GM12878 (cell line): ENCODE data around the gene EFHD1. TPM values are rescaled to one million over a fixed set of nuclear protein-coding genes. Genes with fewer than 3 reads are reported as not detected.

Source experiments
- CHD2 ChIP-seq: IDR thresholded peaks from 2 replicates; pipeline ENCODE4 v1.6.1; 2011; ENCODE audit warnings: low read depth, low read length, improper control_type of control experiment, borderline replicate concordance
- ELK1 ChIP-seq: IDR thresholded peaks from 2 replicates; pipeline ENCODE4 v1.6.1; 2012; ENCODE audit warnings: low read depth, low read length, improper control_type of control experiment
- FOS ChIP-seq: IDR thresholded peaks from 3 replicates; pipeline ENCODE4 v1.6.1; 2011; ENCODE audit warnings: borderline replicate concordance; ENCODE audit not compliant: insufficient read length; ENCODE audit errors: extremely low read depth
- NFYB ChIP-seq: IDR thresholded peaks from 2 replicates; pipeline ENCODE4 v1.6.1; 2011; ENCODE audit warnings: low read depth, mild to moderate bottlenecking, low read length, improper control_type of control experiment, moderate library complexity; ENCODE audit not compliant: insufficient read depth
- SUZ12 ChIP-seq: fragments of 200-600 bp; sonication (generic); IDR thresholded peaks from one replicate; pipeline ENCODE4 v1.6.1; 2018; ENCODE audit warnings: antibody characterized with exemption, mild to moderate bottlenecking; ENCODE audit not compliant: unreplicated experiment
- ZNF217 ChIP-seq: fragments of 450-650 bp; IDR thresholded peaks from 2 replicates; pipeline ENCODE4 v1.6.1; 2017; ENCODE audit warnings: antibody characterized with exemption, mild to moderate bottlenecking
- polyA plus RNA-seq, 11 experiments: library from polyadenylated mRNA; depleted of rRNA in 4 of 11; unstranded in 6 of 11; stranded (reverse) in 5 of 11; fragments of >200 nt; fragmentation: Nextera tagmentation in 4 of 11; fragmentation: Illumina TruSeq in 1 of 11; extraction: Ambion mirVana in 4 of 11; extraction: Trizol in 1 of 11; gene quantifications; 1 replicate in 1 of 11; 2 replicates in 10 of 11; pipeline versions ENCODE4 v1.2.1 to v1.2.3, GENCODE V29; 2011 to 2016; ENCODE audit warnings: inconsistent platforms in 2 of 11, missing spikeins in 2 of 11, low read depth in 1 of 11
- total RNA-seq, 4 experiments: library from RNA; depleted of rRNA in 3 of 4; stranded (reverse); fragments of >200 nt in 3 of 4; fragmentation: Illumina TruSeq in 1 of 4; extraction: Trizol in 1 of 4; gene quantifications; 2 replicates each; pipeline versions ENCODE4 v1.2.1 to v1.2.3, GENCODE V29; 2013 to 2021
- TF ChIP-seq, protein P1 (sequence below): fragments of 450-650 bp; IDR thresholded peaks from 2 replicates; pipeline ENCODE4 v1.6.1; 2017; ENCODE audit warnings: mild to moderate bottlenecking, moderate library complexity
- TF ChIP-seq, protein P2 (sequence below): IDR thresholded peaks from 2 replicates; pipeline ENCODE4 v1.6.1; 2011; ENCODE audit warnings: low read depth, mild to moderate bottlenecking, low read length, moderate library complexity, borderline replicate concordance; ENCODE audit errors: extremely low read depth
- TF ChIP-seq, protein P3 (sequence below): fragments of 450-650 bp; IDR thresholded peaks from 2 replicates; pipeline ENCODE4 v1.6.1; 2014; ENCODE audit warnings: mild to moderate bottlenecking
- TF ChIP-seq, protein P4 (sequence below): IDR thresholded peaks from 2 replicates; pipeline ENCODE4 v1.6.1; 2012; ENCODE audit warnings: mild to moderate bottlenecking, low read depth, low read length

EFHD1 gene
- total and polyA plus RNA-seq, 10 of the 15 experiments (the other 5 are each of a cell fraction or from before 2014, with no cell fraction given) = 0.07 TPM; not detected in 9

DNA sequence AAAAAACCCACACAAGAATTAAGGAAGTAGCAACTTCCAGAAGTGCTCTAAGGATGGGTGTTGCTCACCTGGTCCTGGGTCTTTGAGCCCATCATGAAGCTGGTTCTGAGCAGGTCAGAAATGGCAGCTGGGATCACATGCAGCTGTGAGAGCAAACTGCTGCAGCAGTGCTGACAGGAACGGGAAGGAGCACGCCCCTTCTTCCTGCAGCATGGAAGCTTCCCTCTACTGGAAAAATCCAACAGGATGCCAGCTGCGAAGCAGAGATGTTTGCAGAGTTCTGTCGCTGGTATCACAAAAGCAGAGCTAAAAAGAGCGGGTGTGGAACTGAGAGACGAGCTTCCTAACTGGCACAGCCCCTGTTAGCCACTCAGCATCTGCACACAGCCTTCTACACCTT lies 49.2 kb upstream of the EFHD1 start (continued):
- TF ChIP-seq, protein P1, sequence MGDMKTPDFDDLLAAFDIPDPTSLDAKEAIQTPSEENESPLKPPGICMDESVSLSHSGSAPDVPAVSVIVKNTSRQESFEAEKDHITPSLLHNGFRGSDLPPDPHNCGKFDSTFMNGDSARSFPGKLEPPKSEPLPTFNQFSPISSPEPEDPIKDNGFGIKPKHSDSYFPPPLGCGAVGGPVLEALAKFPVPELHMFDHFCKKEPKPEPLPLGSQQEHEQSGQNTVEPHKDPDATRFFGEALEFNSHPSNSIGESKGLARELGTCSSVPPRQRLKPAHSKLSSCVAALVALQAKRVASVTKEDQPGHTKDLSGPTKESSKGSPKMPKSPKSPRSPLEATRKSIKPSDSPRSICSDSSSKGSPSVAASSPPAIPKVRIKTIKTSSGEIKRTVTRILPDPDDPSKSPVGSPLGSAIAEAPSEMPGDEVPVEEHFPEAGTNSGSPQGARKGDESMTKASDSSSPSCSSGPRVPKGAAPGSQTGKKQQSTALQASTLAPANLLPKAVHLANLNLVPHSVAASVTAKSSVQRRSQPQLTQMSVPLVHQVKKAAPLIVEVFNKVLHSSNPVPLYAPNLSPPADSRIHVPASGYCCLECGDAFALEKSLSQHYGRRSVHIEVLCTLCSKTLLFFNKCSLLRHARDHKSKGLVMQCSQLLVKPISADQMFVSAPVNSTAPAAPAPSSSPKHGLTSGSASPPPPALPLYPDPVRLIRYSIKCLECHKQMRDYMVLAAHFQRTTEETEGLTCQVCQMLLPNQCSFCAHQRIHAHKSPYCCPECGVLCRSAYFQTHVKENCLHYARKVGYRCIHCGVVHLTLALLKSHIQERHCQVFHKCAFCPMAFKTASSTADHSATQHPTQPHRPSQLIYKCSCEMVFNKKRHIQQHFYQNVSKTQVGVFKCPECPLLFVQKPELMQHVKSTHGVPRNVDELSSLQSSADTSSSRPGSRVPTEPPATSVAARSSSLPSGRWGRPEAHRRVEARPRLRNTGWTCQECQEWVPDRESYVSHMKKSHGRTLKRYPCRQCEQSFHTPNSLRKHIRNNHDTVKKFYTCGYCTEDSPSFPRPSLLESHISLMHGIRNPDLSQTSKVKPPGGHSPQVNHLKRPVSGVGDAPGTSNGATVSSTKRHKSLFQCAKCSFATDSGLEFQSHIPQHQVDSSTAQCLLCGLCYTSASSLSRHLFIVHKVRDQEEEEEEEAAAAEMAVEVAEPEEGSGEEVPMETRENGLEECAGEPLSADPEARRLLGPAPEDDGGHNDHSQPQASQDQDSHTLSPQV = no peak
- TF ChIP-seq, protein P2, sequence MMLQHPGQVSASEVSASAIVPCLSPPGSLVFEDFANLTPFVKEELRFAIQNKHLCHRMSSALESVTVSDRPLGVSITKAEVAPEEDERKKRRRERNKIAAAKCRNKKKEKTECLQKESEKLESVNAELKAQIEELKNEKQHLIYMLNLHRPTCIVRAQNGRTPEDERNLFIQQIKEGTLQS = no peak
- TF ChIP-seq, protein P3, sequence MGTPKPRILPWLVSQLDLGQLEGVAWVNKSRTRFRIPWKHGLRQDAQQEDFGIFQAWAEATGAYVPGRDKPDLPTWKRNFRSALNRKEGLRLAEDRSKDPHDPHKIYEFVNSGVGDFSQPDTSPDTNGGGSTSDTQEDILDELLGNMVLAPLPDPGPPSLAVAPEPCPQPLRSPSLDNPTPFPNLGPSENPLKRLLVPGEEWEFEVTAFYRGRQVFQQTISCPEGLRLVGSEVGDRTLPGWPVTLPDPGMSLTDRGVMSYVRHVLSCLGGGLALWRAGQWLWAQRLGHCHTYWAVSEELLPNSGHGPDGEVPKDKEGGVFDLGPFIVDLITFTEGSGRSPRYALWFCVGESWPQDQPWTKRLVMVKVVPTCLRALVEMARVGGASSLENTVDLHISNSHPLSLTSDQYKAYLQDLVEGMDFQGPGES = no peak
- TF ChIP-seq ELK1 = no peak
- TF ChIP-seq NFYB = no peak
- no peak for TF ChIP-seq CHD2
- TF ChIP-seq SUZ12 = no peak
- TF ChIP-seq, protein P4, sequence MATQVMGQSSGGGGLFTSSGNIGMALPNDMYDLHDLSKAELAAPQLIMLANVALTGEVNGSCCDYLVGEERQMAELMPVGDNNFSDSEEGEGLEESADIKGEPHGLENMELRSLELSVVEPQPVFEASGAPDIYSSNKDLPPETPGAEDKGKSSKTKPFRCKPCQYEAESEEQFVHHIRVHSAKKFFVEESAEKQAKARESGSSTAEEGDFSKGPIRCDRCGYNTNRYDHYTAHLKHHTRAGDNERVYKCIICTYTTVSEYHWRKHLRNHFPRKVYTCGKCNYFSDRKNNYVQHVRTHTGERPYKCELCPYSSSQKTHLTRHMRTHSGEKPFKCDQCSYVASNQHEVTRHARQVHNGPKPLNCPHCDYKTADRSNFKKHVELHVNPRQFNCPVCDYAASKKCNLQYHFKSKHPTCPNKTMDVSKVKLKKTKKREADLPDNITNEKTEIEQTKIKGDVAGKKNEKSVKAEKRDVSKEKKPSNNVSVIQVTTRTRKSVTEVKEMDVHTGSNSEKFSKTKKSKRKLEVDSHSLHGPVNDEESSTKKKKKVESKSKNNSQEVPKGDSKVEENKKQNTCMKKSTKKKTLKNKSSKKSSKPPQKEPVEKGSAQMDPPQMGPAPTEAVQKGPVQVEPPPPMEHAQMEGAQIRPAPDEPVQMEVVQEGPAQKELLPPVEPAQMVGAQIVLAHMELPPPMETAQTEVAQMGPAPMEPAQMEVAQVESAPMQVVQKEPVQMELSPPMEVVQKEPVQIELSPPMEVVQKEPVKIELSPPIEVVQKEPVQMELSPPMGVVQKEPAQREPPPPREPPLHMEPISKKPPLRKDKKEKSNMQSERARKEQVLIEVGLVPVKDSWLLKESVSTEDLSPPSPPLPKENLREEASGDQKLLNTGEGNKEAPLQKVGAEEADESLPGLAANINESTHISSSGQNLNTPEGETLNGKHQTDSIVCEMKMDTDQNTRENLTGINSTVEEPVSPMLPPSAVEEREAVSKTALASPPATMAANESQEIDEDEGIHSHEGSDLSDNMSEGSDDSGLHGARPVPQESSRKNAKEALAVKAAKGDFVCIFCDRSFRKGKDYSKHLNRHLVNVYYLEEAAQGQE = no peak
- no peak for TF ChIP-seq ZNF217
- no peak for TF ChIP-seq FOS
- TF ChIP-seq, all 136 proteins: peak for 0
